Measurements from ENCODE around the gene GAL3ST3. TPM values are rescaled to one million over a fixed set of nuclear protein-coding genes. Genes with fewer than 3 reads are reported as not detected.
"Not testable (repeated sequence)": the region's sequence is repeated elsewhere in the genome, so short reads cannot be mapped to it uniquely, and the experiment has no call there.

Gene GAL3ST3
- total and polyA plus RNA-seq, 10 of the 15 experiments (the other 5 are each of a cell fraction or from before 2014, with no cell fraction given), result 0.06 to 0.12 TPM; not detected in 8

DNA sequence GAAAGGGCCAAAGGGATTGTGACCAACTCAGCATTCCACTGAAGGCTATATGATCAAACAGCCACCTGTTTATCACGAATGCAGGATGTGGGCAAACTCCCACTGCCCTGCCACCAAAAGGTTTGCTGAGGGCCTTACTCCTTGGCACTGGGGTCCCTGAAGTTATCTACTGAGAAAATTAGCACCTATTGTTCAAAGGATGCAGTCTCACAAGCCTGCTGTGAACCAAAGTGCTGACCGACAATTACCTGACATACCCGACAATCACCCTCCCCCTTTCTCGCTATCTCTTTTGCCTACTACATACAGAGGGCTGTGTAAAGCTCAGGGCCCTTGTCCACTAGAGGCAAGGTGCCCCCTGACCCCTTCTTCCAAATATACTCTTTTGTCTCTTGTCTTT, 38.9 kb downstream of the GAL3ST3 start:
- POLR2A ChIA-PET, result not testable (repeated sequence)

GRCh38 chr11:66008468-66009101, 40.4 kb downstream of the GAL3ST3 start:
- SMC1A ChIA-PET (ENCODE audit: uncharacterized antibody, unreplicated experiment), result no interaction called here

More for the DNA sequence above, 38.9 kb downstream of the GAL3ST3 start:
- 56% methylated on average over 4 of the region's 4 CpGs for WGBS (ENCODE audit: insufficient coverage, insufficient replicate concordance, low lambda C conversion rate, missing lambda C conversion rate)
- H3K27ac ChIP-seq (ENCODE audit: control insufficient read depth, insufficient read depth); H3K9me3 ChIP-seq (replicated peaks; ENCODE audit: control insufficient read depth, insufficient read depth, low read length); DNase-seq (ENCODE audit: low read depth, low spot score); in situ Hi-C loops (cut with MboI); H3K4me3 ChIP-seq; H3K4me2 ChIP-seq (ENCODE audit: control insufficient read depth, insufficient read depth); intact Hi-C loops (cut with micrococcal nuclease; ENCODE audit: unreplicated experiment); H3K9ac ChIP-seq (ENCODE audit: control insufficient read depth, insufficient read depth, low read length); FAIRE-seq; H3K79me2 ChIP-seq (ENCODE audit: control insufficient read depth, insufficient read depth, low read length); BruUV-seq (replicated peaks); RAD21 ChIA-PET (ENCODE audit: unreplicated experiment); H2AFZ ChIP-seq (ENCODE audit: control insufficient read depth, low read depth, low read length); ATAC-seq; H3K27me3 ChIP-seq (replicated peaks in 1 of 2; ENCODE audit: control insufficient read depth in 2 of 2, insufficient read depth in 2 of 2, low read length in 1 of 2); H3K36me3 ChIP-seq (ENCODE audit: control insufficient read depth in 2 of 2, insufficient read depth in 2 of 2, low read length in 1 of 2); H4K20me1 ChIP-seq (ENCODE audit: control insufficient read depth, insufficient read depth); SMC1A ChIA-PET (ENCODE audit: uncharacterized antibody, unreplicated experiment); H3K4me1 ChIP-seq (ENCODE audit: control insufficient read depth, insufficient read depth, low read length): not testable (repeated sequence)
- CTCF ChIA-PET, result interaction anchor here (1.1 kb wide), 1 partner anchor 12 kb away, joined by 4 read pairs; no protein-coding TSS in a partner anchor

More at GRCh38 chr11:66008468-66009101, 40.4 kb downstream of the GAL3ST3 start:
- H2AFZ ChIP-seq (ENCODE audit: control insufficient read depth, low read depth, low read length), result no peak overlapping the region
- CTCF ChIA-PET, result interaction anchor here (0.7 to 1.7 kb wide), 3 partner anchors 14 to 36 kb away, joined by 3 to 8 read pairs (median 4); no protein-coding TSS in a partner anchor
- WGBS (ENCODE audit: insufficient coverage, insufficient replicate concordance, low lambda C conversion rate, missing lambda C conversion rate), result 26% methylated on average over 10 of the region's 10 CpGs
- in situ Hi-C loops (cut with MboI) (no loop called here), intact Hi-C loops (cut with micrococcal nuclease; ENCODE audit: unreplicated experiment) (no loop called here)
- no peak overlapping the region for H3K4me3 ChIP-seq
- peaks cover 3% of the 10 kb centered on the region for H3K79me2 ChIP-seq (ENCODE audit: control insufficient read depth, insufficient read depth, low read length)
- H3K4me2 ChIP-seq (ENCODE audit: control insufficient read depth, insufficient read depth), result no peak overlapping the region
- no peak overlapping the region for H3K27ac ChIP-seq (ENCODE audit: control insufficient read depth, insufficient read depth)
- H3K9me3 ChIP-seq (replicated peaks; ENCODE audit: control insufficient read depth, insufficient read depth, low read length), result no peaks in the 10 kb centered on the region
- ATAC-seq, result no peak
- H3K4me1 ChIP-seq (ENCODE audit: control insufficient read depth, insufficient read depth, low read length), result peaks cover 5% of the 10 kb centered on the region; the same call in 1 of the 2 replicates
- BruUV-seq (replicated peaks), result no TSS peak
- RAD21 ChIA-PET (ENCODE audit: unreplicated experiment), result no interaction called here
- H3K36me3 ChIP-seq (ENCODE audit: control insufficient read depth in 2 of 2, insufficient read depth in 2 of 2, low read length in 1 of 2), result peaks cover 2 to 4% of the 10 kb centered on the region in 2 experiments; a peak in 1 of 4 replicates
- H3K9ac ChIP-seq (ENCODE audit: control insufficient read depth, insufficient read depth, low read length), result no peak overlapping the region
- POLR2A ChIA-PET, result interaction anchor here (0.6 to 0.7 kb wide), 3 partner anchors 13 to 378 kb away, joined by 3 to 5 read pairs (median 4); no protein-coding TSS in a partner anchor
- DNase-seq (ENCODE audit: low read depth, low spot score), result no peak
- peaks cover 3 to 7% of the 10 kb centered on the region in 2 experiments; a peak in 3 of 4 replicates for H3K27me3 ChIP-seq (replicated peaks in 1 of 2; ENCODE audit: control insufficient read depth in 2 of 2, insufficient read depth in 2 of 2, low read length in 1 of 2)
- H4K20me1 ChIP-seq (ENCODE audit: control insufficient read depth, insufficient read depth), result no peaks in the 10 kb centered on the region
- no peak for FAIRE-seq
- TF ChIP-seq TCF3 (IDR thresholded peaks at IDR 0.05; ENCODE audit: borderline replicate concordance, insufficient read depth, low read depth, low read length), result no peak
- peak; percentile 39; the same call in 1 of the 2 replicates for TF ChIP-seq POLR2A (IDR thresholded peaks at IDR 0.05; ENCODE audit: low read depth, low read length)
